ENCODE measurements around the gene PSEN1.

The PSEN1 gene

DNA sequence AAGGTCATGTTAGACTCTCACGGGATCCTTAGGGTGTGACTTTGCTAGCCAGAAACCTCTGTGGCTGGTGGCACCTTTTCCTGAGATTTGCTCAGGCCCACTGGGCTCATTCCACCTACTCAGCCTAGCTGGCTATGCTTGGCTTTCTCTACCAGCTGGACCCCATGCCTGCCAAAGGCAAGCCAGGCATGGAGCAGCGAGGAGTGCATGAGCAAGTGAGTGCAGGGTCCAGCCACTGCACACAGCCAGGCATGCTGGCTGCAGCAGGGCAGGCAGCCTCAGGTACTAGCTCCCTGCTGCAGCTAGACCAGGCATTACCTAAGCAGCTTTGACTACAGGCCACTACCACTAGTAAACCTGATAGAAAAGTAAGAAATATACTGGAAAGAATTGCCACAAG is 71.3 kb downstream of the PSEN1 start:
- ATAC-seq (replicated peaks; ENCODE audit: extremely low read depth, poor library complexity, severe bottlenecking) (no peak), DNase-seq (ENCODE audit: low spot score in 2 of 2) (no peak)
- peaks cover 45% of the 10 kb centered on the region for H3K36me3 Mint-ChIP-seq (ENCODE audit: insufficient read depth)
- no peaks in the 10 kb centered on the region for H3K4me1 Mint-ChIP-seq
- no peaks in the 10 kb centered on the region for H3K9me3 Mint-ChIP-seq
- H3K4me3 Mint-ChIP-seq = no peak overlapping the region
- H3K27me3 Mint-ChIP-seq = no peaks in the 10 kb centered on the region
- H3K27ac Mint-ChIP-seq (ENCODE audit: low read depth) = no peak overlapping the region

DNA sequence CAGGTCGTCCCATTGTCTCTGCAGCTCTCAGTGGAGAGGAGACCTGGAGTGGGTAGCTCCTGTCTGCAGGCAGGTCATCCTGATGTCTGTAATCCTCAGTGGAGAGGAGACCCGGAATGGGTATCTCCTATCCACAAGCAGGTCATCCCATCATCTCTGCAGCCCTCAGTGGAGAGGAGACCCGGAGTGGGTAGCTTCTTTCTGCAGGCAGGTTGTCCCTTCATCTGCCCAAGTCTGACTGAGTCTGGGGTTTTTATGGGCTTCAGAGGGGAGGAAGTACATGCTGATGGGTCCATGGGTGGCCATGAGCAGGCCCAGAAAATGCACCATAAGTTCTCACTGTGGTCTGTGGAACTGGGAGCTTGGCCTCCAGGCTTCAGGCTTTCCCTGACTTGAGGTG is 72.1 kb downstream of the PSEN1 start:
- Mint-ChIP-seq H3K36me3 (ENCODE audit: insufficient read depth) (peaks cover 41% of the 10 kb centered on the region), H3K27ac (ENCODE audit: low read depth) (no peak overlapping the region), H3K27me3 (no peaks in the 10 kb centered on the region), H3K4me3 (no peak overlapping the region), H3K9me3 (no peaks in the 10 kb centered on the region), H3K4me1 (no peaks in the 10 kb centered on the region)
- ATAC-seq (replicated peaks; ENCODE audit: extremely low read depth, poor library complexity, severe bottlenecking) = no peak
- no peak for DNase-seq (ENCODE audit: low spot score in 2 of 2)

DNA sequence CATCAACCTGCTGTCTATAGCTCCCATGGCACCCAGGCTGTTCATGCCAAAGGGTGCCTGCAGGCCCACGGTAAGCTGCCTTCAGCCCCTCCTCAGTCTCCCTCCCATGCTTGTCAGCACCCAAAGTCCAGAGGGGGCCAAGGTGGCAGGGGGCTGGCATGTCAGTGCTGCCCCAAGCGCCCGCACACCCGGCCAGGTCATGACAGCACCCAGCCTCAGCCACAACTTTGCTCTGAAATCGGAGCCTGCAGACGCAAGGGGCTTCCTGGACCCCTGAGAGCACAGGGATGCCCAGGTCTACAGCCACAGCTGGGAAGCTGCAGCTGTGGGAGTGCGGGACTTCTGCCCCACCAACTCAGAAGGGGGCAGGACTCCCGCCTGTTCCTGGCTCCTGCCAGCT is 72.5 kb downstream of the PSEN1 start:
- Mint-ChIP-seq H3K36me3 (ENCODE audit: insufficient read depth) (peaks cover 39% of the 10 kb centered on the region), H3K9me3 (no peaks in the 10 kb centered on the region), H3K4me1 (no peaks in the 10 kb centered on the region), H3K27ac (ENCODE audit: low read depth) (no peak overlapping the region), H3K4me3 (no peak overlapping the region), H3K27me3 (no peaks in the 10 kb centered on the region)
- no peak for ATAC-seq (replicated peaks; ENCODE audit: extremely low read depth, poor library complexity, severe bottlenecking)
- no peak for DNase-seq (ENCODE audit: low spot score in 2 of 2)

DNA sequence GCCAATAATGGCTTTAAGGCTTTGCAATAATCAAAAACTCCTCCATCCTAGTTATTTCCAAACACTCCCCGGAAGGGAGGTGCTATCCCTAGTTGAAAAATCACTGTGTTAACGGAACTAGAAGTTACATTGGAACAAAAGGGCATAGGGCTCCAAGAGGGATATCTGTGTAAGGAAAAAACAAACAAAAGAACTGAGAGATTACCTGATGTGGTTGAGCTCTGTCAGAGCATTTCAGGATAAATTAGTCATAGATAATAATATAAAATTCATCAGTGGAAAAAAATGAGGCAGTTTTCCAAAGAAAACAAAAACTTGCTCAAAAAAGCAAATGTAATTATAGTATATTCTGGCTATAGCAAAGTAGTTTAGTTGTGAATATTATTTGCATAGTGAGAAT is 73.6 kb downstream of the PSEN1 start:
- Mint-ChIP-seq H3K4me3 (no peak overlapping the region), H3K27ac (ENCODE audit: low read depth) (no peak overlapping the region), H3K9me3 (no peaks in the 10 kb centered on the region), H3K36me3 (ENCODE audit: insufficient read depth) (peaks cover 37% of the 10 kb centered on the region), H3K4me1 (no peaks in the 10 kb centered on the region), H3K27me3 (no peaks in the 10 kb centered on the region)
- no peak for DNase-seq (ENCODE audit: low spot score in 2 of 2)
- no peak for ATAC-seq (replicated peaks; ENCODE audit: extremely low read depth, poor library complexity, severe bottlenecking)

DNA sequence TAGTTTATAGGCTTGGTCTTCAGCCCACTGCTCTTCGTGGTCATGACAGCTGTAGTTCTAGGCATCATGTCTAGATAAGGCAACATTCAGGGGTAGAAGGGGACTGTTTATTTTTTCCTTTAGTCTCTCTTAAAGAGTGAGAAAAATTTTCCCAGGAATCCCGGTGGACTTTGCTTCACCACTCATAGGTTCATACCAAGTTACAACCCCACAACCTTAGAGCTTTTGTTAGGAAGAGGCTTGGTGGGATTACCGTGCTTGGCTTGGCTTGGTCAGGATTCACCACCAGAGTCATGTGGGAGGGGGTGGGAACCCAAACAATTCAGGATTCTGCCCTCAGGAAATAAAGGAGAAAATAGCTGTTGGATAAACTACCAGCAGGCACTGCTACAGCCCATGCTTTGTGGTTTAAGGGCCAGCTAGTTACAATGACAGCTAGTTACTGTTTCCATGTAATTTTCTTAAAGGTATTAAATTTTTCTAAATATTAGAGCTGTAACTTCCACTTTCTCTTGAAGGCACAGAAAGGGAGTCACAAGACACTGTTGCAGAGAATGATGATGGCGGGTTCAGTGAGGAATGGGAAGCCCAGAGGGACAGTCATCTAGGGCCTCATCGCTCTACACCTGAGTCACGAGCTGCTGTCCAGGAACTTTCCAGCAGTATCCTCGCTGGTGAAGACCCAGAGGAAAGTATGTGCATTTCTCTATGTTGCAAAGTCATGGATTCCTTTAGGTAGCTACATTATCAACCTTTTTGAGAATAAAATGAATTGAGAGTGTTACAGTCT is 75.1 kb downstream of the PSEN1 start:
- Mint-ChIP-seq H3K4me1 (no peaks in the 10 kb centered on the region), H3K9me3 (no peaks in the 10 kb centered on the region), H3K36me3 (ENCODE audit: insufficient read depth) (peaks cover 34% of the 10 kb centered on the region), H3K27ac (ENCODE audit: low read depth) (no peak overlapping the region), H3K27me3 (no peaks in the 10 kb centered on the region), H3K4me3 (no peak overlapping the region)
- ATAC-seq (replicated peaks; ENCODE audit: extremely low read depth, poor library complexity, severe bottlenecking) (no peak), DNase-seq (ENCODE audit: low spot score in 2 of 2) (no peak)

DNA sequence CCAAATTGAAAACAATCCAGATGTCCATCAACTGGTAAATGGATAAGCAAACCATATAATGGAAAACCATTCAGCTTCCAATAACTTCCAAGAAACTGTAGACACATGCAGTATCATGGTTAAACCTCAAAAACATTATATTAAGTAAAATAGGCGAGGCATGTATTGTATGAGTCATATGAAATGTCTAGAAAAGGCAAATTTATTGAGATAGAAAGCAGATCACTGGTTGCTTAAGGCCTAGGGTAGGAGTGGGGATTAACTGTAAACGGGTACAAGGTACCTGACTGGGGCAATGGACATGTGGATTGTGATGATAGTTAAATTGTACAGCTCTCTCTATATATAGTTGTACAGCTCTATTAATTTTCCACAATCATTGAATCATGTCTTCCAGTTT is 79.7 kb downstream of the PSEN1 start:
- DNase-seq (ENCODE audit: low spot score in 2 of 2) (no peak), ATAC-seq (replicated peaks; ENCODE audit: extremely low read depth, poor library complexity, severe bottlenecking) (no peak)
- Mint-ChIP-seq H3K27ac (ENCODE audit: low read depth) (no peak overlapping the region), H3K9me3 (no peaks in the 10 kb centered on the region), H3K27me3 (no peaks in the 10 kb centered on the region), H3K36me3 (ENCODE audit: insufficient read depth) (peaks cover 56% of the 10 kb centered on the region), H3K4me1 (no peaks in the 10 kb centered on the region), H3K4me3 (no peak overlapping the region)

DNA sequence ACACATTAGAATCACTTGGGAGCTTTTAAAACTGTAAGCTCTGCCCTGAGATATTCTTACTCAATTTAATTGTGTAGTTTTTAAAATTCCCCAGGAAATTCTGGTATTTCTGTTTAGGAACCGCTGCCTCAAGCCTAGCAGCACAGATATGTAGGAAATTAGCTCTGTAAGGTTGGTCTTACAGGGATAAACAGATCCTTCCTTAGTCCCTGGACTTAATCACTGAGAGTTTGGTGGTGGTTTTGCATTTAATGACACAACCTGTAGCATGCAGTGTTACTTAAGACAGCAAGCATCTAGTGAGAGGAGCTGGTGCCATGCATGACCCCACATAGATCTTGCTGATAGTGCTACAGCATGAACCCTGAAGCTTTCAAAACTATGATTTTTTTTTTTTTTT is 81.1 kb downstream of the PSEN1 start:
- no peak for DNase-seq (ENCODE audit: low spot score in 2 of 2)
- no peaks in the 10 kb centered on the region for H3K9me3 Mint-ChIP-seq
- no peaks in the 10 kb centered on the region for H3K4me1 Mint-ChIP-seq
- no peak overlapping the region for H3K4me3 Mint-ChIP-seq
- H3K27ac Mint-ChIP-seq (ENCODE audit: low read depth) = no peak overlapping the region
- H3K36me3 Mint-ChIP-seq (ENCODE audit: insufficient read depth) = peaks cover 60% of the 10 kb centered on the region
- no peaks in the 10 kb centered on the region for H3K27me3 Mint-ChIP-seq
- ATAC-seq (replicated peaks; ENCODE audit: extremely low read depth, poor library complexity, severe bottlenecking) = no peak

DNA sequence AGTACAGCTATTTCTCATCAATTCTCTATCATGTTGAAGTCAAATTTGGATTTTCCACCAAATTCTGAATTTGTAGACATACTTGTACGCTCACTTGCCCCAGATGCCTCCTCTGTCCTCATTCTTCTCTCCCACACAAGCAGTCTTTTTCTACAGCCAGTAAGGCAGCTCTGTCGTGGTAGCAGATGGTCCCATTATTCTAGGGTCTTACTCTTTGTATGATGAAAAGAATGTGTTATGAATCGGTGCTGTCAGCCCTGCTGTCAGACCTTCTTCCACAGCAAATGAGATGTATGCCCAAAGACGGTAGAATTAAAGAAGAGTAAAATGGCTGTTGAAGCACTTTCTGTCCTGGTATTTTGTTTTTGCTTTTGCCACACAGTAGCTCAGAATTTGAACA is 83.8 kb downstream of the PSEN1 start:
- Mint-ChIP-seq H3K4me1 (no peaks in the 10 kb centered on the region), H3K27me3 (no peaks in the 10 kb centered on the region), H3K9me3 (no peaks in the 10 kb centered on the region), H3K4me3 (no peak overlapping the region), H3K36me3 (ENCODE audit: insufficient read depth) (peaks cover 59% of the 10 kb centered on the region), H3K27ac (ENCODE audit: low read depth) (no peak overlapping the region)
- DNase-seq (ENCODE audit: low spot score in 2 of 2) (no peak), ATAC-seq (replicated peaks; ENCODE audit: extremely low read depth, poor library complexity, severe bottlenecking) (no peak)

DNA sequence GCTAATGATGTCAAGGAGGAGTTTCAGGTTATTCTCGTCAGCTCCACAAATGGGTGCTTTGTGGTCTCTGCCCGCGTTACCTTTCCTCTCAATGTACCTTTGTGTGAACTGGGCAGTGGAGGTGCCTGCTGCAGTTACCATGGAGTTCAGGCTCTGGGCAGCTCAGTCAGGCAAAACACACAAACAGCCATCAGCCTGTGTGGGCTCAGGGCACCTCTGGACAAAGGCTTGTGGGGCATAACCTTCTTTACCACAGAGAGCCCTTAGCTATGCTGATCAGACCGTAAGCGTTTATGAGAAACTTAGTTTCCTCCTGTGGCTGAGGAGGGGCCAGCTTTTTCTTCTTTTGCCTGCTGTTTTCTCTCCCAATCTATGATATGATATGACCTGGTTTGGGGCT is 84.3 kb downstream of the PSEN1 start:
- DNase-seq (ENCODE audit: low spot score in 2 of 2) = no peak
- Mint-ChIP-seq H3K27ac (ENCODE audit: low read depth) (no peak overlapping the region), H3K9me3 (no peaks in the 10 kb centered on the region), H3K36me3 (ENCODE audit: insufficient read depth) (peaks cover 59% of the 10 kb centered on the region), H3K4me3 (no peak overlapping the region), H3K4me1 (no peaks in the 10 kb centered on the region), H3K27me3 (no peaks in the 10 kb centered on the region)
- ATAC-seq (replicated peaks; ENCODE audit: extremely low read depth, poor library complexity, severe bottlenecking) = no peak

DNA sequence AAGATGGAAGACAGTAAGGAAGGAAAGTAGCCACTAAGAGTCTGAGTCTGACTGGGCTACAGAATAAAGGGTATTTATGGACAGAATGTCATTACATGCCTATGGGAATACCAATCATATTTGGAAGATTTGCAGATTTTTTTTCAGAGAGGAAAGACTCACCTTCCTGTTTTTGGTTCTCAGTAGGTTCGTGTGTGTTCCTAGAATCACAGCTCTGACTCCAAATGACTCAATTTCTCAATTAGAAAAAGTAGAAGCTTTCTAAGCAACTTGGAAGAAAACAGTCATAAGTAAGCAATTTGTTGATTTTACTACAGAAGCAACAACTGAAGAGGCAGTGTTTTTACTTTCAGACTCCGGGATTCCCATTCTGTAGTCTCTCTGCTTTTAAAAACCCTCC is 85.6 kb downstream of the PSEN1 start:
- no peak for ATAC-seq (replicated peaks; ENCODE audit: extremely low read depth, poor library complexity, severe bottlenecking)
- H3K4me1 Mint-ChIP-seq = no peaks in the 10 kb centered on the region
- no peak overlapping the region for H3K27ac Mint-ChIP-seq (ENCODE audit: low read depth)
- H3K4me3 Mint-ChIP-seq = no peak overlapping the region
- no peaks in the 10 kb centered on the region for H3K9me3 Mint-ChIP-seq
- H3K36me3 Mint-ChIP-seq (ENCODE audit: insufficient read depth) = peaks cover 57% of the 10 kb centered on the region
- DNase-seq (ENCODE audit: low spot score in 2 of 2) = no peak
- H3K27me3 Mint-ChIP-seq = no peaks in the 10 kb centered on the region

DNA sequence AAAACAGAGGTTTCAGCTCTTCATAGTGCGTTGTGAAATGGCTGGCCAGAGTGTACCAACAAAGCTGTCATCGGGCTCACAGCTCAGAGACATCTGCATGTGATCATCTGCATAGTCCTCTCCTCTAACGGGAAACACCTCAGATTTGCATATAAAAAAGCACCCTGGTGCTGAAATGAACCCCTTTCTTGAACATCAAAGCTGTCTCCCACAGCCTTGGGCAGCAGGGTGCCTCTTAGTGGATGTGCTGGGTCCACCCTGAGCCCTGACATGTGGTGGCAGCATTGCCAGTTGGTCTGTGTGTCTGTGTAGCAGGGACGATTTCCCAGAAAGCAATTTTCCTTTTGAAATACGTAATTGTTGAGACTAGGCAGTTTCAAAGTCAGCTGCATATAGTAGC is 86.7 kb downstream of the PSEN1 start:
- DNase-seq (ENCODE audit: low spot score in 2 of 2) (no peak), ATAC-seq (replicated peaks; ENCODE audit: extremely low read depth, poor library complexity, severe bottlenecking) (no peak)
- Mint-ChIP-seq H3K27ac (ENCODE audit: low read depth) (peak overlapping the region; percentile 25), H3K27me3 (no peaks in the 10 kb centered on the region), H3K4me1 (no peaks in the 10 kb centered on the region), H3K36me3 (ENCODE audit: insufficient read depth) (peaks cover 46% of the 10 kb centered on the region), H3K4me3 (no peak overlapping the region), H3K9me3 (no peaks in the 10 kb centered on the region)

DNA sequence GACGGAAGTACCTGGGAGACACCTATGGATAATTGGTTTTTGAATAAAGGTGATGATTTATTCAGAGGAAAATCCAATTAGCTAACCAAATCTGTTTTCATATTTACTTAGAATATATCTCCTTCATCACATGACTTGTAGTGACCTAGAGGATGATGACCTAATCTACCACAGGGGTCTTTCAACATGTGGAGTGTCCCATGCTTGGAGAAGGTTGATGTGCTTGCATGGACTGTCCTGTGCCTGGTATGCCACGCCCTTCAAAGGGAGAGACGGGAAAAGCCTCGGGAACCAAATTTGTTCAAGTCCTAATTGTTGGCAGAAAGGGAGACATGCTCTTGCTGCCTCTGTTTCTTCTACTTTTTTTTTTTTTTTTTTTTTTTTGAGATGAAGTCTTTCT is 89.2 kb downstream of the PSEN1 start:
- no peak for DNase-seq (ENCODE audit: low spot score in 2 of 2)
- H3K4me3 Mint-ChIP-seq = no peak overlapping the region
- no peak overlapping the region for H3K27ac Mint-ChIP-seq (ENCODE audit: low read depth)
- no peaks in the 10 kb centered on the region for H3K4me1 Mint-ChIP-seq
- H3K36me3 Mint-ChIP-seq (ENCODE audit: insufficient read depth) = peaks cover 31% of the 10 kb centered on the region
- H3K27me3 Mint-ChIP-seq = no peaks in the 10 kb centered on the region
- no peak for ATAC-seq (replicated peaks; ENCODE audit: extremely low read depth, poor library complexity, severe bottlenecking)
- H3K9me3 Mint-ChIP-seq = no peaks in the 10 kb centered on the region

DNA sequence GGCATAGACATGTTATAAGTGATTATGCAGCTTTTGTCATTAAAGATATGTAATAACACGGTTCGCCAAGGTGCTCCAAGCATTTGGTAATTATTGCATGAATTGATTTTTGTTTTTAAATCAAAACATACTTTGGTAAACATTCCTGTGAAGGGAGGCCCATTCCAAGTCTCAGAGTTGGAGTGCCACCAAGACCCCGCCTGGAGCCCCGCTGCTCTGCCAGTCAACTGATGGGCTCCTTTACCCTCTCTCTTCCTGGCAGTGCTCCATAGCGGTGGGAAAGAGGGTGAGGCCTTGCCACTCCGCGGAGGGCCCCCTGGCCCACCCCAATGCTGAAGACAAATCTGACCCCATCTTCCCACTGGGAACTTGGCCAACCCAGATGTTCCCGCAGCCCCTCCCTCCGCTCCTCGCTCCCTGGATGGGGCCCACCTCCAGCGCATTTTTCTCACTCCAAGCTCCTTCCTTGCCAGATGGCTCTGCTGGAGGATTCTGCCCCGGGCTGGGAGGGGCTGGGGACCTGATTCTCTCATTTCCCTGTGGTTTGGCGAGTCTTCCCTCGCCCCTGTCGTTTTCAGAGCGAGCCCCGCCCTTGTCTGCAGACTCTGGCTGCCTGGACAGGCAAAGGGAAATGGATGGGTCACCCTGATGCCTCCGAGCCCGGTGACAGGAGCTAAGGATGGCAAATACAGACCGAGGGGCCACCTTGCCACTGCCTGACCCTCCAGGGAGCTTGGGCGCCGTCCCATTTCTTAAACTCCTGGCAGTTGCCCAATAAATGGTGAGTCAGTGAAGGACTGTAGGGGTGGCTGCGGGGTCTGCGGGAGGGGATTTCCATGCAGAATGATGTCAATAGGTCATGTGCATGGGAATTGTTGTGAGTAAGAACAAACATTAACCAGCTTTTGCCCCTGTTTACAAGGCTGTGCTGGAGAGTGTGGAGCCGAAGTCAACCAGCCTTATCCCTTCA is 91.8 kb downstream of the PSEN1 start:
- no peak for DNase-seq (ENCODE audit: low spot score in 2 of 2)
- peaks cover 17% of the 10 kb centered on the region for H3K36me3 Mint-ChIP-seq (ENCODE audit: insufficient read depth)

More for the DNA sequence above, 91.8 kb downstream of the PSEN1 start:
- H3K27me3 Mint-ChIP-seq = peaks cover 9% of the 10 kb centered on the region
- no peak for ATAC-seq (replicated peaks; ENCODE audit: extremely low read depth, poor library complexity, severe bottlenecking)
- no peaks in the 10 kb centered on the region for H3K4me1 Mint-ChIP-seq
- no peak overlapping the region for H3K4me3 Mint-ChIP-seq
- no peaks in the 10 kb centered on the region for H3K9me3 Mint-ChIP-seq
- peak overlapping the region; percentile 64 for H3K27ac Mint-ChIP-seq (ENCODE audit: low read depth)
